ENCODE data around the gene SSR2.

DNA sequence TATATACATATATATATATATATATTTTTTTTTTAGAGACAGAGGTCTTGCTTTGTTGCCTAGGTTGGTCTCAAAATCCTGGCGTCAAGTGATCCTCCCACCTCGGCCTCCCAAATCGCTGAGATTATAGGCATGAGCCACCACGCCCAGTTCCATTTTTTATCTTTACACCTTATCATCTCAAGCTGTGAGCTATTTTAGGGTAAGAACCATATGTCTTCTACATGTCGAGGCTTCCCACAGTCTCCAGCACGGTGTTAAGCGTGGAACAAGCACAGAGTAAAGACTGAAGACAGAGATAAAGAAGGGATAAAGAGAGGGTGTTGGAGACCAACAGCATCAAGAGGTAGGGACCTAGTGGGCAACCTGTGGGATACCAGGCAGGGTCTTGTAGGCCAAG, 56.6 kb downstream of the SSR2 start:
- TF ChIP-seq, protein P1, sequence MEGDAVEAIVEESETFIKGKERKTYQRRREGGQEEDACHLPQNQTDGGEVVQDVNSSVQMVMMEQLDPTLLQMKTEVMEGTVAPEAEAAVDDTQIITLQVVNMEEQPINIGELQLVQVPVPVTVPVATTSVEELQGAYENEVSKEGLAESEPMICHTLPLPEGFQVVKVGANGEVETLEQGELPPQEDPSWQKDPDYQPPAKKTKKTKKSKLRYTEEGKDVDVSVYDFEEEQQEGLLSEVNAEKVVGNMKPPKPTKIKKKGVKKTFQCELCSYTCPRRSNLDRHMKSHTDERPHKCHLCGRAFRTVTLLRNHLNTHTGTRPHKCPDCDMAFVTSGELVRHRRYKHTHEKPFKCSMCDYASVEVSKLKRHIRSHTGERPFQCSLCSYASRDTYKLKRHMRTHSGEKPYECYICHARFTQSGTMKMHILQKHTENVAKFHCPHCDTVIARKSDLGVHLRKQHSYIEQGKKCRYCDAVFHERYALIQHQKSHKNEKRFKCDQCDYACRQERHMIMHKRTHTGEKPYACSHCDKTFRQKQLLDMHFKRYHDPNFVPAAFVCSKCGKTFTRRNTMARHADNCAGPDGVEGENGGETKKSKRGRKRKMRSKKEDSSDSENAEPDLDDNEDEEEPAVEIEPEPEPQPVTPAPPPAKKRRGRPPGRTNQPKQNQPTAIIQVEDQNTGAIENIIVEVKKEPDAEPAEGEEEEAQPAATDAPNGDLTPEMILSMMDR (IDR thresholded peaks at IDR 0.05) = no peak
- no peak for TF ChIP-seq POLR2A (IDR thresholded peaks at IDR 0.05)
- TF ChIP-seq POLR2AphosphoS5 (IDR thresholded peaks at IDR 0.05) = no peak

Measured in prostate gland (tissue), 2 donors.